Transverse colon (tissue), 4 donors: ENCODE measurements around the gene MCCD1. TPM values are rescaled to one million over a fixed set of nuclear protein-coding genes. Genes with fewer than 3 reads are reported as not detected.
A peak's percentile ranks its signal among the peaks of the same experiment; 100 is the strongest.

Experiments used
- DNase-seq: peaks from one replicate; pipeline ENCODE4 v3.0.0-alpha.2; 2019
- H3K27ac ChIP-seq, 4 donors: fragments of 200-600 bp; sonication (generic); 2 replicates each; pipeline ENCODE4 v1.5.1; 2016 to 2018; ENCODE audit warnings: inconsistent platforms in 4 of 4
- H3K27me3 ChIP-seq: fragments of 200-600 bp; sonication (generic); 2 replicates; pipeline ENCODE4 v1.5.1; 2017; ENCODE audit warnings: inconsistent platforms
- H3K36me3 ChIP-seq, 4 donors: fragments of 200-600 bp; sonication (generic); 2 replicates each; pipeline ENCODE4 v1.5.1; 2017 to 2019; ENCODE audit warnings: inconsistent platforms in 4 of 4
- H3K4me1 ChIP-seq, 4 donors: fragments of 200-600 bp; sonication (generic); 2 replicates each; pipeline ENCODE4 v1.5.1; 2017 to 2020; ENCODE audit warnings: inconsistent platforms in 4 of 4
- H3K4me3 ChIP-seq, 4 donors: fragments of 200-600 bp; sonication (generic); 1 replicate in 1 of 4; 2 replicates in 3 of 4; pipeline versions ENCODE4 v1.5.1 to v1.6.1; 2017 to 2019; ENCODE audit warnings: inconsistent platforms in 4 of 4
- H3K9me3 ChIP-seq, 2 donors: fragments of 200-600 bp; sonication (generic); 2 replicates each; pipeline ENCODE4 v1.5.1; 2017 to 2019; ENCODE audit warnings: inconsistent platforms in 2 of 2
- EP300 ChIP-seq: sonication (generic); formaldehyde crosslinking; IDR thresholded peaks from one replicate; pipeline ENCODE4 v1.6.1; 2017; ENCODE audit warnings: antibody characterized with exemption, low read depth
- POLR2A ChIP-seq: fragments of 450-650 bp; IDR thresholded peaks from one replicate; pipeline ENCODE4 v1.6.1; 2016; ENCODE audit warnings: antibody characterized with exemption, mild to moderate bottlenecking, moderate library complexity
- POLR2AphosphoS5 ChIP-seq, 3 donors: sonication (generic); formaldehyde crosslinking; IDR thresholded peaks; one replicate each; pipeline ENCODE4 v1.6.1; 2016; ENCODE audit warnings: antibody characterized with exemption in 3 of 3
- WGBS, 2 donors: methylation state at CpG; one replicate each; pipeline ENCODE4 v1.1.5; 2018; ENCODE audit warnings: low coverage in 1 of 2; 5-methylcytosine and 5-hydroxymethylcytosine counted together
- in situ Hi-C, 4 donors: fragments of 200-750 bp; cut with MboI; loops; one replicate each; pipeline versions ENCODE4 v1.15.0 to v1.15.1; 2017; ENCODE audit warnings: low sequenced_read_pairs in 3 of 4, low pct_ligation_motif_present in 1 of 4, low pct_unique_long_range_greater_than_20kb in 1 of 4
- intact Hi-C: fragments of 100-400 bp; cut with DNase I; formaldehyde crosslinking; loops from one replicate; pipeline ENCODE4 v1.15.1; 2023; ENCODE audit warnings: low total_unique reads
- total RNA-seq, 4 donors: library from RNA; depleted of rRNA; stranded (reverse); fragments of >200 nt; gene quantifications; one replicate each; pipeline ENCODE4 v1.1.0, GENCODE V29; 2016
- TF ChIP-seq, protein P1 (sequence below), 5 experiments: fragments of 200-600 bp in 3 of 5; fragments of 450-650 bp in 2 of 5; sonication (generic) in 3 of 5; IDR thresholded peaks; 1 replicate in 2 of 5; 2 replicates in 3 of 5; pipeline ENCODE4 v1.5.1; 2016 to 2017; ENCODE audit warnings: antibody characterized with exemption in 5 of 5, inconsistent platforms in 3 of 5, mild to moderate bottlenecking in 2 of 5, moderate library complexity in 1 of 5

The MCCD1 gene
- total RNA-seq, 4 donors from 2014 or later = not detected

DNA sequence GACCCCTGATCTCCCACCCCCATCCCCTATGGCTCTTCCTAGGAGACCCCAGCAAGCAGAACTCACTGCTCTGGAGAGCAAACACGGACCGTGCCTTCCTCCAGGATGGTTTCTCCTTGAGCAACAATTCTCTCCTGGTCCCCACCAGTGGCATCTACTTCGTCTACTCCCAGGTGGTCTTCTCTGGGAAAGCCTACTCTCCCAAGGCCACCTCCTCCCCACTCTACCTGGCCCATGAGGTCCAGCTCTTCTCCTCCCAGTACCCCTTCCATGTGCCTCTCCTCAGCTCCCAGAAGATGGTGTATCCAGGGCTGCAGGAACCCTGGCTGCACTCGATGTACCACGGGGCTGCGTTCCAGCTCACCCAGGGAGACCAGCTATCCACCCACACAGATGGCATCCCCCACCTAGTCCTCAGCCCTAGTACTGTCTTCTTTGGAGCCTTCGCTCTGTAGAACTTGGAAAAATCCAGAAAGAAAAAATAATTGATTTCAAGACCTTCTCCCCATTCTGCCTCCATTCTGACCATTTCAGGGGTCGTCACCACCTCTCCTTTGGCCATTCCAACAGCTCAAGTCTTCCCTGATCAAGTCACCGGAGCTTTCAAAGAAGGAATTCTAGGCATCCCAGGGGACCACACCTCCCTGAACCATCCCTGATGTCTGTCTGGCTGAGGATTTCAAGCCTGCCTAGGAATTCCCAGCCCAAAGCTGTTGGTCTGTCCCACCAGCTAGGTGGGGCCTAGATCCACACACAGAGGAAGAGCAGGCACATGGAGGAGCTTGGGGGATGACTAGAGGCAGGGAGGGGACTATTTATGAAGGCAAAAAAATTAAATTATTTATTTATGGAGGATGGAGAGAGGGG lies 44.7 kb downstream of the MCCD1 start:
- Histone ChIP-seq H3K4me3 (no peak overlapping the region), H3K27me3 (peaks cover 5% of the 10 kb centered on the region), H3K36me3 (no peaks in the 10 kb centered on the region), H3K4me1 (peaks cover 0 to 13% (median 0%) of the 10 kb centered on the region in 4 donors), H3K27ac (peak overlapping the region in 1 of 4 donors; percentile 66), H3K9me3 (no peaks in the 10 kb centered on the region)
- intact Hi-C loops (no loop called here), in situ Hi-C loops (no loop called here)
- WGBS, 2 donors = 82 to 85% methylated on average over 3 to 9 of the region's 9 CpGs
- no peak for TF ChIP-seq POLR2A
- TF ChIP-seq, protein P1, sequence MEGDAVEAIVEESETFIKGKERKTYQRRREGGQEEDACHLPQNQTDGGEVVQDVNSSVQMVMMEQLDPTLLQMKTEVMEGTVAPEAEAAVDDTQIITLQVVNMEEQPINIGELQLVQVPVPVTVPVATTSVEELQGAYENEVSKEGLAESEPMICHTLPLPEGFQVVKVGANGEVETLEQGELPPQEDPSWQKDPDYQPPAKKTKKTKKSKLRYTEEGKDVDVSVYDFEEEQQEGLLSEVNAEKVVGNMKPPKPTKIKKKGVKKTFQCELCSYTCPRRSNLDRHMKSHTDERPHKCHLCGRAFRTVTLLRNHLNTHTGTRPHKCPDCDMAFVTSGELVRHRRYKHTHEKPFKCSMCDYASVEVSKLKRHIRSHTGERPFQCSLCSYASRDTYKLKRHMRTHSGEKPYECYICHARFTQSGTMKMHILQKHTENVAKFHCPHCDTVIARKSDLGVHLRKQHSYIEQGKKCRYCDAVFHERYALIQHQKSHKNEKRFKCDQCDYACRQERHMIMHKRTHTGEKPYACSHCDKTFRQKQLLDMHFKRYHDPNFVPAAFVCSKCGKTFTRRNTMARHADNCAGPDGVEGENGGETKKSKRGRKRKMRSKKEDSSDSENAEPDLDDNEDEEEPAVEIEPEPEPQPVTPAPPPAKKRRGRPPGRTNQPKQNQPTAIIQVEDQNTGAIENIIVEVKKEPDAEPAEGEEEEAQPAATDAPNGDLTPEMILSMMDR (IDR thresholded peaks at IDR 0.05) = no peak
- no peak for TF ChIP-seq POLR2AphosphoS5 (IDR thresholded peaks at IDR 0.05)
- no peak for TF ChIP-seq EP300
- no peak for DNase-seq

DNA sequence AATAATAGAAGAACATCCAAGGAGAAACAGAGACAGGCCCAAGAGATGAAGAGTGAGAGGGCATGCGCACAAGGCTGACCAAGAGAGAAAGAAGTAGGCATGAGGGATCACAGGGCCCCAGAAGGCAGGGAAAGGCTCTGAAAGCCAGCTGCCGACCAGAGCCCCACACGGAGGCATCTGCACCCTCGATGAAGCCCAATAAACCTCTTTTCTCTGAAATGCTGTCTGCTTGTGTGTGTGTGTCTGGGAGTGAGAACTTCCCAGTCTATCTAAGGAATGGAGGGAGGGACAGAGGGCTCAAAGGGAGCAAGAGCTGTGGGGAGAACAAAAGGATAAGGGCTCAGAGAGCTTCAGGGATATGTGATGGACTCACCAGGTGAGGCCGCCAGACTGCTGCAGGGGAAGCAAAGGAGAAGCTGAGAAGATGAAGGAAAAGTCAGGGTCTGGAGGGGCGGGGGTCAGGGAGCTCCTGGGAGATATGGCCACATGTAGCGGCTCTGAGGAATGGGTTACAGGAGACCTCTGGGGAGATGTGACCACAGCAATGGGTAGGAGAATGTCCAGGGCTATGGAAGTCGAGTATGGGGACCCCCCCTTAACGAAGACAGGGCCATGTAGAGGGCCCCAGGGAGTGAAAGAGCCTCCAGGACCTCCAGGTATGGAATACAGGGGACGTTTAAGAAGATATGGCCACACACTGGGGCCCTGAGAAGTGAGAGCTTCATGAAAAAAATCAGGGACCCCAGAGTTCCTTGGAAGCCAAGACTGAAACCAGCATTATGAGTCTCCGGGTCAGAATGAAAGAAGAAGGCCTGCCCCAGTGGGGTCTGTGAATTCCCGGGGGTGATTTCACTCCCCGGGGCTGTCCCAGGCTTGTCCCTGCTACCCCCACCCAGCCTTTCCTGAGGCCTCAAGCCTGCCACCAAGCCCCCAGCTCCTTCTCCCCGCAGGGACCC lies 45.6 kb downstream of the MCCD1 start:
- Histone ChIP-seq H3K4me1 (peaks cover 0 to 8% (median 0%) of the 10 kb centered on the region in 4 donors), H3K27me3 (no peaks in the 10 kb centered on the region), H3K27ac (peak overlapping the region; percentile 48 to 74 (median 72)), H3K4me3 (no peak overlapping the region), H3K36me3 (no peaks in the 10 kb centered on the region), H3K9me3 (no peaks in the 10 kb centered on the region)
- no peak for DNase-seq
- intact Hi-C loops (no loop called here), in situ Hi-C loops (no loop called here)
- TF ChIP-seq POLR2A (no peak), POLR2AphosphoS5 (IDR thresholded peaks at IDR 0.05) (no peak), EP300 (no peak)
- TF ChIP-seq, protein P1 (IDR thresholded peaks at IDR 0.05) = no peak
- WGBS, 2 donors = 63 to 79% methylated on average over 5 to 14 of the region's 14 CpGs

DNA sequence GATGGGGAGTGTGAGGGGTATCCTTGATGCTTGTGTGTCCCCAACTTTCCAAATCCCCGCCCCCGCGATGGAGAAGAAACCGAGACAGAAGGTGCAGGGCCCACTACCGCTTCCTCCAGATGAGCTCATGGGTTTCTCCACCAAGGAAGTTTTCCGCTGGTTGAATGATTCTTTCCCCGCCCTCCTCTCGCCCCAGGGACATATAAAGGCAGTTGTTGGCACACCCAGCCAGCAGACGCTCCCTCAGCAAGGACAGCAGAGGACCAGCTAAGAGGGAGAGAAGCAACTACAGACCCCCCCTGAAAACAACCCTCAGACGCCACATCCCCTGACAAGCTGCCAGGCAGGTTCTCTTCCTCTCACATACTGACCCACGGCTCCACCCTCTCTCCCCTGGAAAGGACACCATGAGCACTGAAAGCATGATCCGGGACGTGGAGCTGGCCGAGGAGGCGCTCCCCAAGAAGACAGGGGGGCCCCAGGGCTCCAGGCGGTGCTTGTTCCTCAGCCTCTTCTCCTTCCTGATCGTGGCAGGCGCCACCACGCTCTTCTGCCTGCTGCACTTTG lies 46.7 kb downstream of the MCCD1 start, which contains the start of gene TNF:
TNF (plus strand) TSS at position 231 of the 567 bp plus-strand sequence; CDS start at position 408, 177 bp downstream.
- WGBS, 2 donors = 40 to 41% methylated on average over 3 to 19 of the region's 19 CpGs
- intact Hi-C loops (no loop called here), in situ Hi-C loops (no loop called here)
- peak; percentile 68 for DNase-seq
- TF ChIP-seq POLR2AphosphoS5 (IDR thresholded peaks at IDR 0.05) (peak; percentile 47 to 75 (median 69)), POLR2A (peak; percentile 69), EP300 (no peak)
- TF ChIP-seq, protein P1 (IDR thresholded peaks at IDR 0.05) = no peak
- no peaks in the 10 kb centered on the region for H3K36me3 ChIP-seq
- H3K4me1 ChIP-seq = peaks cover 0 to 9% (median under 1%) of the 10 kb centered on the region in 4 donors
- no peaks in the 10 kb centered on the region for H3K9me3 ChIP-seq
- peak within 1 kb of the TSS in 3 of 4 donors; percentile 12 to 37 (median 19) for H3K4me3 ChIP-seq
- peak within 1 kb of the TSS; percentile 48 to 74 (median 72) for H3K27ac ChIP-seq
- no peaks in the 10 kb centered on the region for H3K27me3 ChIP-seq
